ENCODE data around the gene BDP1. TPM values are rescaled to one million over a fixed set of nuclear protein-coding genes. Genes with fewer than 3 reads are reported as not detected.
A peak's percentile ranks its signal among the peaks of the same experiment; 100 is the strongest.
"Not testable (repeated sequence)": the region's sequence is repeated elsewhere in the genome, so short reads cannot be mapped to it uniquely, and the experiment has no call there.

The BDP1 gene
- 1 to 10 TPM; 5.8 to 9.1 TPM for polyA plus RNA-seq

GRCh38 chr5:71455427-71456361, at the start of gene BDP1:
Gene BDP1 (plus strand): TSS chr5:71455651. CDS start chr5:71455878, 227 bp downstream.
- no peaks in the 10 kb centered on the region for H3K36me3 ChIP-seq (ENCODE audit: control insufficient read depth in 2 of 2, insufficient read depth in 2 of 2, low read length in 1 of 2)
- H3K27me3 ChIP-seq (ENCODE audit: control insufficient read depth in 1 of 2, insufficient read depth in 2 of 2, low read length in 2 of 2) = no peaks in the 10 kb centered on the region
- H3K9me3 ChIP-seq (ENCODE audit: control insufficient read depth in 2 of 2, insufficient read depth in 1 of 2, low read depth in 1 of 2, low read length in 1 of 2) = no peaks in the 10 kb centered on the region
- peak within 1 kb of the TSS; percentile 92 to 97 for H3K27ac ChIP-seq (ENCODE audit: low read depth in 2 of 2, low read length in 1 of 2)
- H3K4me1 ChIP-seq (ENCODE audit: control insufficient read depth in 2 of 2, insufficient read depth in 2 of 2, low read length in 1 of 2) = peaks cover 0 to 2% of the 10 kb centered on the region in 2 donors
- peak within 1 kb of the TSS; percentile 84 to 97 for H3K4me3 ChIP-seq (ENCODE audit: low read depth in 1 of 2, low read length in 2 of 2)
- WGBS, 2 donors = 0% methylated on average over 44 to 50 of the region's 50 CpGs

GRCh38 chr5:71410088-71410487, 45.4 kb upstream of the BDP1 start:
- H3K27me3 ChIP-seq (ENCODE audit: control insufficient read depth in 1 of 2, insufficient read depth in 2 of 2, low read length in 2 of 2); H3K27ac ChIP-seq (ENCODE audit: low read depth in 2 of 2, low read length in 1 of 2); H3K36me3 ChIP-seq (ENCODE audit: control insufficient read depth in 2 of 2, insufficient read depth in 2 of 2, low read length in 1 of 2); H3K4me3 ChIP-seq (ENCODE audit: low read depth in 1 of 2, low read length in 2 of 2); H3K4me1 ChIP-seq (ENCODE audit: control insufficient read depth in 2 of 2, insufficient read depth in 2 of 2, low read length in 1 of 2); H3K9me3 ChIP-seq (ENCODE audit: control insufficient read depth in 2 of 2, insufficient read depth in 1 of 2, low read depth in 1 of 2, low read length in 1 of 2): not testable (repeated sequence)
- WGBS, 2 donors = 68 to 72% methylated on average over 2 of the region's 2 CpGs

GRCh38 chr5:71415626-71416025, 39.8 kb upstream of the BDP1 start:
- H3K27ac ChIP-seq (ENCODE audit: low read depth in 2 of 2, low read length in 1 of 2); H3K27me3 ChIP-seq (ENCODE audit: control insufficient read depth in 1 of 2, insufficient read depth in 2 of 2, low read length in 2 of 2); H3K4me1 ChIP-seq (ENCODE audit: control insufficient read depth in 2 of 2, insufficient read depth in 2 of 2, low read length in 1 of 2); H3K4me3 ChIP-seq (ENCODE audit: low read depth in 1 of 2, low read length in 2 of 2); H3K36me3 ChIP-seq (ENCODE audit: control insufficient read depth in 2 of 2, insufficient read depth in 2 of 2, low read length in 1 of 2); H3K9me3 ChIP-seq (ENCODE audit: control insufficient read depth in 2 of 2, insufficient read depth in 1 of 2, low read depth in 1 of 2, low read length in 1 of 2): not testable (repeated sequence)
- WGBS, 2 donors = 67 to 77% methylated on average over 1 of the region's 2 CpGs

- not testable (repeated sequence) for H3K4me1 ChIP-seq (ENCODE audit: control insufficient read depth in 2 of 2, insufficient read depth in 2 of 2, low read length in 1 of 2); H3K4me3 ChIP-seq (ENCODE audit: low read depth in 1 of 2, low read length in 2 of 2); H3K27ac ChIP-seq (ENCODE audit: low read depth in 2 of 2, low read length in 1 of 2); H3K36me3 ChIP-seq (ENCODE audit: control insufficient read depth in 2 of 2, insufficient read depth in 2 of 2, low read length in 1 of 2); H3K9me3 ChIP-seq (ENCODE audit: control insufficient read depth in 2 of 2, insufficient read depth in 1 of 2, low read depth in 1 of 2, low read length in 1 of 2); H3K27me3 ChIP-seq (ENCODE audit: control insufficient read depth in 1 of 2, insufficient read depth in 2 of 2, low read length in 2 of 2)
- WGBS, 2 donors = 84 to 86% methylated on average over 1 of the region's 1 CpG
Measured at GRCh38 chr5:71418026-71418425, 37.4 kb upstream of the BDP1 start.

GRCh38 chr5:71421278-71421677, 34.2 kb upstream of the BDP1 start:
- H3K27me3 ChIP-seq (ENCODE audit: control insufficient read depth in 1 of 2, insufficient read depth in 2 of 2, low read length in 2 of 2); H3K4me3 ChIP-seq (ENCODE audit: low read depth in 1 of 2, low read length in 2 of 2); H3K27ac ChIP-seq (ENCODE audit: low read depth in 2 of 2, low read length in 1 of 2); H3K9me3 ChIP-seq (ENCODE audit: control insufficient read depth in 2 of 2, insufficient read depth in 1 of 2, low read depth in 1 of 2, low read length in 1 of 2); H3K4me1 ChIP-seq (ENCODE audit: control insufficient read depth in 2 of 2, insufficient read depth in 2 of 2, low read length in 1 of 2); H3K36me3 ChIP-seq (ENCODE audit: control insufficient read depth in 2 of 2, insufficient read depth in 2 of 2, low read length in 1 of 2): not testable (repeated sequence)
- WGBS, 2 donors = 30 to 42% methylated on average over 1 of the region's 1 CpG

GRCh38 chr5:71423896-71424295, 31.6 kb upstream of the BDP1 start:
- H3K4me3 ChIP-seq (ENCODE audit: low read depth in 1 of 2, low read length in 2 of 2); H3K4me1 ChIP-seq (ENCODE audit: control insufficient read depth in 2 of 2, insufficient read depth in 2 of 2, low read length in 1 of 2); H3K27me3 ChIP-seq (ENCODE audit: control insufficient read depth in 1 of 2, insufficient read depth in 2 of 2, low read length in 2 of 2); H3K9me3 ChIP-seq (ENCODE audit: control insufficient read depth in 2 of 2, insufficient read depth in 1 of 2, low read depth in 1 of 2, low read length in 1 of 2); H3K27ac ChIP-seq (ENCODE audit: low read depth in 2 of 2, low read length in 1 of 2); H3K36me3 ChIP-seq (ENCODE audit: control insufficient read depth in 2 of 2, insufficient read depth in 2 of 2, low read length in 1 of 2): not testable (repeated sequence)
- WGBS, 2 donors = 67 to 74% methylated on average over 3 of the region's 3 CpGs

- 45 to 46% methylated on average over 2 of the region's 2 CpGs for WGBS, 2 donors
- H3K9me3 ChIP-seq (ENCODE audit: control insufficient read depth in 2 of 2, insufficient read depth in 1 of 2, low read depth in 1 of 2, low read length in 1 of 2); H3K4me1 ChIP-seq (ENCODE audit: control insufficient read depth in 2 of 2, insufficient read depth in 2 of 2, low read length in 1 of 2): not testable (repeated sequence)
Measured at GRCh38 chr5:71426686-71427474, 28.6 kb upstream of the BDP1 start.

GRCh38 chr5:71432410-71432809, 23.0 kb upstream of the BDP1 start:
- 76 to 77% methylated on average over 3 of the region's 3 CpGs for WGBS, 2 donors
- not testable (repeated sequence) for H3K4me3 ChIP-seq (ENCODE audit: low read depth in 1 of 2, low read length in 2 of 2); H3K4me1 ChIP-seq (ENCODE audit: control insufficient read depth in 2 of 2, insufficient read depth in 2 of 2, low read length in 1 of 2); H3K27me3 ChIP-seq (ENCODE audit: control insufficient read depth in 1 of 2, insufficient read depth in 2 of 2, low read length in 2 of 2); H3K36me3 ChIP-seq (ENCODE audit: control insufficient read depth in 2 of 2, insufficient read depth in 2 of 2, low read length in 1 of 2); H3K9me3 ChIP-seq (ENCODE audit: control insufficient read depth in 2 of 2, insufficient read depth in 1 of 2, low read depth in 1 of 2, low read length in 1 of 2); H3K27ac ChIP-seq (ENCODE audit: low read depth in 2 of 2, low read length in 1 of 2)

More at GRCh38 chr5:71426686-71427474, 28.6 kb upstream of the BDP1 start:
- H3K36me3 ChIP-seq (ENCODE audit: control insufficient read depth in 2 of 2, insufficient read depth in 2 of 2, low read length in 1 of 2); H3K4me3 ChIP-seq (ENCODE audit: low read depth in 1 of 2, low read length in 2 of 2); H3K27me3 ChIP-seq (ENCODE audit: control insufficient read depth in 1 of 2, insufficient read depth in 2 of 2, low read length in 2 of 2); H3K27ac ChIP-seq (ENCODE audit: low read depth in 2 of 2, low read length in 1 of 2): not testable (repeated sequence)

- not testable (repeated sequence) for H3K36me3 ChIP-seq (ENCODE audit: control insufficient read depth in 2 of 2, insufficient read depth in 2 of 2, low read length in 1 of 2); H3K27ac ChIP-seq (ENCODE audit: low read depth in 2 of 2, low read length in 1 of 2); H3K27me3 ChIP-seq (ENCODE audit: control insufficient read depth in 1 of 2, insufficient read depth in 2 of 2, low read length in 2 of 2); H3K4me1 ChIP-seq (ENCODE audit: control insufficient read depth in 2 of 2, insufficient read depth in 2 of 2, low read length in 1 of 2); H3K4me3 ChIP-seq (ENCODE audit: low read depth in 1 of 2, low read length in 2 of 2); H3K9me3 ChIP-seq (ENCODE audit: control insufficient read depth in 2 of 2, insufficient read depth in 1 of 2, low read depth in 1 of 2, low read length in 1 of 2)
- WGBS, 2 donors = 37% methylated on average over 3 of the region's 3 CpGs
Measured at GRCh38 chr5:71434825-71435224, 20.6 kb upstream of the BDP1 start.
